GM18507 (cell line): Measurements from ENCODE around the gene DTX4.

Experiments
- DNase-seq: peaks from one replicate; pipeline ENCODE4 v3.0.0; 2011; ENCODE audit warnings: low read depth; ENCODE audit not compliant: insufficient read length; ENCODE audit errors: extremely low spot score
- FAIRE-seq: peaks from 2 replicates; lab custom pipeline; 2011; peaks lifted over from hg19 to GRCh38; lab: Jason Lieb, UNC

The DTX4 gene

GRCh38 chr11:59254286-59254685 lies 82.4 kb downstream of the DTX4 start:
- DNase-seq (no peak), FAIRE-seq (no peak)

DNA sequence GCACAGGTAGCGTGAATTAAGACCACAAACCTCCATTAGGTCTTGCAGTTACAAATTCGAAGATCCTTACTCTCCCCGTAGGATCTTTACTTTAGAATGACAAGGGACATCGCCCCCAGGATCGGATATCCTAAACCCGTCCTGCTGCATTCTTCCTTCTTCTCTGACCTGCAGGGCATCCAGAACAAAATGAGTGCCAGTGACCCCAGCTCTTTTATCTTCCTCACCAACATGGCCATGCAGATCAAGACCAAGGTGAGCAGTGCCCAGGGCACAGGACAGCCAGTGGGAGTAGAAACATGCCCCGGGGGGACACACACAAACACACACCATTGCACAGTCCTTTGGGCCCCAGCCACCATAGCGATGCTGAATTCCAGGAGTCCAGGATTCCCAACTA lies 83.3 kb downstream of the DTX4 start:
- FAIRE-seq (no peak), DNase-seq (no peak)
